ENCODE measurements around the gene ZNF718. TPM values are rescaled to one million over a fixed set of nuclear protein-coding genes. Genes with fewer than 3 reads are reported as not detected.

Gene ZNF718
- total and polyA plus RNA-seq, 2 donors (not counting 3 experiments of a cell fraction or from before 2014, with no cell fraction given), result 0.99 to 12.1 TPM

- Histone ChIP-seq H3K27me3 (ENCODE audit: control insufficient read depth in 2 of 2, insufficient read depth in 2 of 2, low read length in 2 of 2) (no peaks in the 10 kb centered on the region), H3K4me1 (ENCODE audit: control insufficient read depth, extremely low read depth, insufficient read depth, low read length) (no peaks in the 10 kb centered on the region), H2AFZ (ENCODE audit: low read depth, low read length) (no peak overlapping the region), H3K79me2 (ENCODE audit: control insufficient read depth, insufficient read depth, low read length) (peaks cover 22% of the 10 kb centered on the region), H3K9ac (replicated peaks; ENCODE audit: extremely low read depth, insufficient read depth, low read length) (no peak overlapping the region), H3K27ac (ENCODE audit: insufficient read depth, low read depth, low read length) (no peak overlapping the region), H3K4me3 (replicated peaks in 1 of 3; ENCODE audit: insufficient read depth in 1 of 3, low read depth in 1 of 3, low read length in 3 of 3) (no peak overlapping the region), H4K20me1 (replicated peaks; ENCODE audit: control insufficient read depth, extremely low read depth, insufficient read depth, low read length) (no peaks in the 10 kb centered on the region), H3K9me3 (replicated peaks; ENCODE audit: control insufficient read depth, insufficient read depth, low read length) (peaks cover 2% of the 10 kb centered on the region), H3K9me1 (replicated peaks; ENCODE audit: control insufficient read depth, extremely low read depth, insufficient read depth, low read length) (no peaks in the 10 kb centered on the region), H3K36me3 (ENCODE audit: control insufficient read depth in 2 of 2, extremely low read depth in 1 of 2, insufficient read depth in 2 of 2, low read length in 2 of 2) (peaks cover 8% of the 10 kb centered on the region in 2 experiments), H3K4me2 (ENCODE audit: insufficient read depth, low read length) (no peak overlapping the region)
- DNase-seq (ENCODE audit: low read depth, low spot score) (no peak), FAIRE-seq (no peak)
- no TSS peak for BruUV-seq (replicated peaks)
- POLR2A ChIA-PET, result no interaction called here
- intact Hi-C loops (cut with micrococcal nuclease), result no loop called here
- dilution Hi-C loops (cut with MboI; ENCODE audit: extremely low pct_ligation_motif_present, low sequenced_read_pairs), result no loop called here
- TF ChIP-seq, protein P1, sequence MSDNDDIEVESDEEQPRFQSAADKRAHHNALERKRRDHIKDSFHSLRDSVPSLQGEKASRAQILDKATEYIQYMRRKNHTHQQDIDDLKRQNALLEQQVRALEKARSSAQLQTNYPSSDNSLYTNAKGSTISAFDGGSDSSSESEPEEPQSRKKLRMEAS (IDR thresholded peaks at IDR 0.05; ENCODE audit: insufficient read depth, insufficient read length), result no peak
- TF ChIP-seq POLR2AphosphoS5 (IDR thresholded peaks at IDR 0.05; ENCODE audit: insufficient read depth, low read depth, low read length) (no peak), MYC (IDR thresholded peaks at IDR 0.05; ENCODE audit: low read depth, low read length) (no peak), JUN (IDR thresholded peaks at IDR 0.05; ENCODE audit: borderline replicate concordance, insufficient read depth, insufficient read length, low read depth) (no peak), GATA2 (IDR thresholded peaks at IDR 0.05; ENCODE audit: insufficient read depth, insufficient read length, low read depth, low read length) (no peak), FOS (IDR thresholded peaks at IDR 0.05; ENCODE audit: borderline replicate concordance, insufficient read depth, low read length) (no peak), EZH2 (IDR thresholded peaks at IDR 0.05; ENCODE audit: borderline replicate concordance, low read depth, low read length, severe bottlenecking) (no peak), POLR2A (IDR thresholded peaks at IDR 0.05; ENCODE audit: low read depth, low read length) (no peak)
- TF ChIP-seq, protein P2, sequence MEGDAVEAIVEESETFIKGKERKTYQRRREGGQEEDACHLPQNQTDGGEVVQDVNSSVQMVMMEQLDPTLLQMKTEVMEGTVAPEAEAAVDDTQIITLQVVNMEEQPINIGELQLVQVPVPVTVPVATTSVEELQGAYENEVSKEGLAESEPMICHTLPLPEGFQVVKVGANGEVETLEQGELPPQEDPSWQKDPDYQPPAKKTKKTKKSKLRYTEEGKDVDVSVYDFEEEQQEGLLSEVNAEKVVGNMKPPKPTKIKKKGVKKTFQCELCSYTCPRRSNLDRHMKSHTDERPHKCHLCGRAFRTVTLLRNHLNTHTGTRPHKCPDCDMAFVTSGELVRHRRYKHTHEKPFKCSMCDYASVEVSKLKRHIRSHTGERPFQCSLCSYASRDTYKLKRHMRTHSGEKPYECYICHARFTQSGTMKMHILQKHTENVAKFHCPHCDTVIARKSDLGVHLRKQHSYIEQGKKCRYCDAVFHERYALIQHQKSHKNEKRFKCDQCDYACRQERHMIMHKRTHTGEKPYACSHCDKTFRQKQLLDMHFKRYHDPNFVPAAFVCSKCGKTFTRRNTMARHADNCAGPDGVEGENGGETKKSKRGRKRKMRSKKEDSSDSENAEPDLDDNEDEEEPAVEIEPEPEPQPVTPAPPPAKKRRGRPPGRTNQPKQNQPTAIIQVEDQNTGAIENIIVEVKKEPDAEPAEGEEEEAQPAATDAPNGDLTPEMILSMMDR (IDR thresholded peaks at IDR 0.05; ENCODE audit: extremely low read depth in 1 of 2, insufficient read depth in 1 of 2, low read depth in 1 of 2, low read length in 2 of 2), result no peak
- CTCF ChIA-PET, result no interaction called here
Observed at GRCh38 chr4:132483-132882, 8.2 kb downstream of the ZNF718 start.

All from endothelial cell of umbilical vein (primary cell).